DND-41 (cell line): Measurements from ENCODE around the gene PLXNC1.

Experiments used
- CTCF ChIP-seq: IDR thresholded peaks from 2 replicates; pipeline ENCODE4 v1.5.1; 2012; ENCODE audit warnings: borderline replicate concordance, low read length, moderate library complexity, mild to moderate bottlenecking; ENCODE audit not compliant: poor library complexity, severe bottlenecking; ENCODE audit errors: extremely low read depth
- EZH2 ChIP-seq: IDR thresholded peaks from 3 replicates; pipeline ENCODE4 v1.6.1; 2012; ENCODE audit warnings: borderline replicate concordance, low read depth, mild to moderate bottlenecking, moderate library complexity, low read length, inconsistent platforms; ENCODE audit not compliant: severe bottlenecking

GRCh38 chr12:94206886-94207285 is 58.5 kb downstream of the PLXNC1 start:
- TF ChIP-seq EZH2 (no peak), CTCF (no peak)
